GM18873 (cell line): ENCODE measurements around the gene NAP1L5.

Source experiments
- ATAC-seq: cut with Tn5 transposase; IDR thresholded peaks from one replicate; pipeline ENCODE4 v1.9.1; 2021; ENCODE audit warnings: mild to moderate bottlenecking, moderate library complexity, moderate number of reproducible peaks; ENCODE audit not compliant: unreplicated experiment, low FRiP score

NAP1L5 gene

GRCh38 chr4:88697588-88698329 is at the start of gene NAP1L5:
NAP1L5 (minus strand) TSS chr4:88697829; CDS start chr4:88697754, 75 bp downstream.
- ATAC-seq, result peak; percentile 88

GRCh38 chr4:88747351-88747750 is 49.7 kb upstream of the NAP1L5 start:
- ATAC-seq, result no peak

- no peak for ATAC-seq
These were observed 48.6 kb upstream of the NAP1L5 start for GRCh38 chr4:88746206-88746605.

- ATAC-seq, result no peak
These were observed 48.0 kb upstream of the NAP1L5 start for GRCh38 chr4:88745581-88746163.

GRCh38 chr4:88745175-88745574 is 47.5 kb upstream of the NAP1L5 start:
- no peak for ATAC-seq

- no peak for ATAC-seq
These were observed 47.0 kb upstream of the NAP1L5 start for GRCh38 chr4:88744609-88745008.

GRCh38 chr4:88743696-88744095 is 46.1 kb upstream of the NAP1L5 start:
- ATAC-seq, result no peak

GRCh38 chr4:88742561-88742960 is 44.9 kb upstream of the NAP1L5 start:
- ATAC-seq, result no peak

- ATAC-seq, result no peak
These were observed 40.6 kb upstream of the NAP1L5 start for GRCh38 chr4:88738180-88738579.

- ATAC-seq, result no peak
These were observed 39.8 kb upstream of the NAP1L5 start for GRCh38 chr4:88737307-88737941.

- no peak for ATAC-seq
These were observed 38.6 kb upstream of the NAP1L5 start for GRCh38 chr4:88736264-88736663.

GRCh38 chr4:88735564-88735963 is 37.9 kb upstream of the NAP1L5 start:
- ATAC-seq, result no peak

- no peak for ATAC-seq
These were observed 36.8 kb upstream of the NAP1L5 start for GRCh38 chr4:88734403-88734949.

- ATAC-seq, result no peak
These were observed 35.2 kb upstream of the NAP1L5 start for GRCh38 chr4:88732714-88733368.

- ATAC-seq, result no peak
These were observed 33.8 kb upstream of the NAP1L5 start for GRCh38 chr4:88731381-88731780.

- no peak for ATAC-seq
These were observed 33.2 kb upstream of the NAP1L5 start for GRCh38 chr4:88730811-88731210.

GRCh38 chr4:88729146-88729760 is 31.6 kb upstream of the NAP1L5 start:
- no peak for ATAC-seq

GRCh38 chr4:88728146-88728545 is 30.5 kb upstream of the NAP1L5 start:
- no peak for ATAC-seq

GRCh38 chr4:88725986-88726385 is 28.4 kb upstream of the NAP1L5 start:
- ATAC-seq, result no peak

- ATAC-seq, result no peak
These were observed 27.5 kb upstream of the NAP1L5 start for GRCh38 chr4:88725143-88725542.

GRCh38 chr4:88724406-88724805 is 26.8 kb upstream of the NAP1L5 start:
- no peak for ATAC-seq
